Left ventricle myocardium inferior (tissue), 1 donor: ENCODE results near the gene GIMAP6. TPM values are rescaled to one million over a fixed set of nuclear protein-coding genes. Genes with fewer than 3 reads are reported as not detected.

Experiments used
- DNase-seq: peaks from one replicate; pipeline ENCODE4 v3.0.0-alpha.2; 2020
- H3K27ac ChIP-seq: fragments of 200-600 bp; replicated peaks from 2 replicates; pipeline ENCODE4 v1.8.0; 2021
- H3K27me3 ChIP-seq: fragments of 200-600 bp; 2 replicates; pipeline ENCODE4 v1.8.0; 2021; ENCODE audit warnings: low read depth
- H3K36me3 ChIP-seq: fragments of 200-600 bp; 2 replicates; pipeline ENCODE4 v1.8.0; 2021
- H3K4me1 ChIP-seq: fragments of 200-600 bp; 2 replicates; pipeline ENCODE4 v1.8.0; 2021
- H3K4me3 ChIP-seq: fragments of 200-600 bp; 2 replicates; pipeline ENCODE4 v1.8.0; 2021; ENCODE audit warnings: mild to moderate bottlenecking, moderate library complexity
- H3K9me3 ChIP-seq: fragments of 200-600 bp; replicated peaks from 2 replicates; pipeline ENCODE4 v1.8.0; 2021
- CTCF ChIP-seq: fragments of 200-600 bp; IDR thresholded peaks from 2 replicates; pipeline ENCODE4 v1.8.0; 2021; ENCODE audit warnings: antibody characterized with exemption, mild to moderate bottlenecking, borderline replicate concordance
- intact Hi-C: fragments of 100-400 bp; cut with micrococcal nuclease; formaldehyde crosslinking; loops from one replicate; pipeline ENCODE4 v1.11.0; 2022
- total RNA-seq: library from RNA; stranded (reverse); fragmentation: NEBNext Ultra II Directional; extraction: Animal tissue kit (Norgen Biotek cat#: 25700); gene quantifications from one replicate; pipeline ENCODE4 v1.2.1, GENCODE V29; 2021
- donor health status: DM: no; HTN: yes; CAD: no; lungs with severe emphysema.

The GIMAP6 gene
- total RNA-seq, 1 donor from 2014 or later = 24.3 TPM

GRCh38 chr7:150633926-150634325 lies 1.7 kb upstream of the GIMAP6 start:
- H3K4me1 ChIP-seq = peaks cover 43% of the 10 kb centered on the region
- DNase-seq = no peak
- TF ChIP-seq CTCF = no peak
- peak overlapping the region; percentile 94 for H3K27ac ChIP-seq
- intact Hi-C loops = loop anchor here (10.0 kb wide), 1 partner anchor 81 kb away; the partner anchor contains the start of gene GIMAP1
- H3K9me3 ChIP-seq = peaks cover 13% of the 10 kb centered on the region
- H3K4me3 ChIP-seq = no peak overlapping the region
- H3K36me3 ChIP-seq = no peaks in the 10 kb centered on the region
- no peaks in the 10 kb centered on the region for H3K27me3 ChIP-seq

- intact Hi-C loops = loop anchor here (10.0 kb wide), 1 partner anchor 84 kb away; the partner anchor contains the start of gene GIMAP1
- peaks cover 26% of the 10 kb centered on the region for H3K36me3 ChIP-seq
- DNase-seq = peak; percentile 48
Observed at GRCh38 chr7:150631084-150631826, 930 bp downstream of the GIMAP6 start.

GRCh38 chr7:150629347-150629746 lies 2.8 kb downstream of the GIMAP6 start:
- intact Hi-C loops = no loop called here
- Histone ChIP-seq H3K27ac (peak overlapping the region; percentile 94), H3K4me1 (peaks cover 71% of the 10 kb centered on the region), H3K36me3 (peaks cover 30% of the 10 kb centered on the region), H3K4me3 (peak overlapping the region; percentile 68), H3K9me3 (no peaks in the 10 kb centered on the region), H3K27me3 (no peaks in the 10 kb centered on the region)
- DNase-seq = peak; percentile 67
- no peak for TF ChIP-seq CTCF

More at GRCh38 chr7:150631084-150631826, 930 bp downstream of the GIMAP6 start:
- no peaks in the 10 kb centered on the region for H3K27me3 ChIP-seq
- TF ChIP-seq CTCF = no peak
- peak overlapping the region; percentile 94 for H3K27ac ChIP-seq
- no peaks in the 10 kb centered on the region for H3K9me3 ChIP-seq
- peaks cover 68% of the 10 kb centered on the region for H3K4me1 ChIP-seq
- H3K4me3 ChIP-seq = peak overlapping the region; percentile 68

DNA sequence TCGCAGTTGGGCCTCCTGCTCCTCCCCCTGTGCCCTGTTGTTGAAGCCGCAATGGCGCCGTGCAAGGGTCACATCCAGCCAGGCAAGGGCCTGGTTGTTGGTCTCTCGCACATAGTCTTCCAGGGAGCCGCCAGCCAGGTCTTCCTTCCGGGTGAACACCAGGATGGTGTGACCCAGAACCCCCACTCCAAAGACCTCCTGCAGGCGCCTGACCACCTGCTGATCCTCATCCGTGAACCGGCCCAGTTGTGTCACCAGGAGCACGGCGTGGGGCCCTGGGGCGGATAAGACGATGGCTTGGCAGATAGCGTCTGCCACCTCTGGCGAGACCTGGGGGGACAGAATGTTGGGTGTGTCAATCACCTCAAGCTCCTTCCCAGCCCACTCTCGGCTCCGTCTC lies 4.2 kb downstream of the GIMAP6 start:
- DNase-seq = no peak
- no peaks in the 10 kb centered on the region for H3K27me3 ChIP-seq
- H3K36me3 ChIP-seq = peaks cover 30% of the 10 kb centered on the region
- peaks cover 61% of the 10 kb centered on the region for H3K4me1 ChIP-seq
- intact Hi-C loops = no loop called here
- peak overlapping the region; percentile 94 for H3K27ac ChIP-seq
- TF ChIP-seq CTCF = no peak
- no peaks in the 10 kb centered on the region for H3K9me3 ChIP-seq
- peak overlapping the region; percentile 36 for H3K4me3 ChIP-seq

- Histone ChIP-seq H3K4me1 (peaks cover 50% of the 10 kb centered on the region), H3K9me3 (no peaks in the 10 kb centered on the region), H3K27me3 (no peaks in the 10 kb centered on the region), H3K4me3 (no peak overlapping the region), H3K27ac (peak overlapping the region; percentile 94), H3K36me3 (peaks cover 30% of the 10 kb centered on the region)
- no peak for DNase-seq
- intact Hi-C loops = no loop called here
- no peak for TF ChIP-seq CTCF
Observed at GRCh38 chr7:150626696-150627095, 5.5 kb downstream of the GIMAP6 start.
